Urothelium cell line (cell line): ENCODE data around the gene CRYBA1.
A peak's percentile ranks its signal among the peaks of the same experiment; 100 is the strongest.

Experiments
- DNase-seq: peaks from one replicate; pipeline ENCODE4 v3.0.0; 2011; ENCODE audit warnings: low spot score, mixed read lengths
- FAIRE-seq: peaks from 2 replicates; lab custom pipeline; 2011; peaks lifted over from hg19 to GRCh38; lab: Jason Lieb, UNC

CRYBA1 gene

DNA sequence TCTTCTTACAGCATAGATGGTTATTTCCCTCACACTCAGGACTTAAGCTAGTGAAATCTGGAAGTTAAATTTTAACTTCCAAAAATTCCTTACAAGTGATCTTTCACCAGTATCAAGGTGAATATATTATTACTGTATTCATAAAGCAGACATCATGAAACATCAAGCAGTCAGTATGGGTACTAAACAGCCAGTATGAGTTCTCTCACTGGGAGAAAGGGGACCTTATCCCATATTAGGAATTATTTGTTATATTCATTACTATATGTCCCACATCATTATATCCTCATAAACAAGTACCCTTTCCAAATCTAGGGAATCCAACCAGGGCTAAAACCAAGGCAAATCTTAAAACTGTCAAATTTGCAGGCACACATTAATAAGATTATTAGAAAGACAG is 32.0 kb downstream of the CRYBA1 start:
- no peak for FAIRE-seq
- no peak for DNase-seq

DNA sequence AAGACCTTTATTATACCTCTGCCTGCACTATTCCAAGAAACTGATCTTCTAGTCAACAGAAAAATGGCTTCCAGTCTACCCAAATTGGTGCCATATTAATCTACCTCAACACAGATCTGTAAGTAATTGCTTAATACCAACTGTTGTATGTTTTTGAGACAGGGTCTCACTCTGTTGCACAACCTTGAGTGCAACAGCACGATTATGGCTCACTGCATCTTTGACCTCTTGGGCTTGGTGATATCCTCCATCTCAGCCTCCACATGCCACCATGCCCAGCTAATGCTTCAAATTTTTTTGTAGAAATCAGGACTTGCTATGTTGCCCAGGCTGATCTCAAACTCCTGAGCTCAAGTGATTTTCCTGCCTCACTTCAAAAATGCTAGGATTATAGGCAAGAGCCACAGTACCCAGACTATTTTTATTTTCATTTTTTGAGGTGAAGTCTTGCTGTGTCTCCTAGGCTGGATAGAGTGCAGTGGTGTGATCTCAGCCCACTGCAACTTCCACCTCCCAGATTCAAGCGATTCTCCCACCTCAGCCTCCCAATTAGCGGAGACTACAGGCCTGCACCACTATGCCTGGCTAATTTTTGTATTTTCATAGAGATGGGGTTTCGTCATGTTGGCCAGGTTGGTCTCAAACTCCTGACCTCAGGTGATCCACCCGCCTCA is 32.9 kb downstream of the CRYBA1 start:
- DNase-seq: no peak
- FAIRE-seq: no peak

DNA sequence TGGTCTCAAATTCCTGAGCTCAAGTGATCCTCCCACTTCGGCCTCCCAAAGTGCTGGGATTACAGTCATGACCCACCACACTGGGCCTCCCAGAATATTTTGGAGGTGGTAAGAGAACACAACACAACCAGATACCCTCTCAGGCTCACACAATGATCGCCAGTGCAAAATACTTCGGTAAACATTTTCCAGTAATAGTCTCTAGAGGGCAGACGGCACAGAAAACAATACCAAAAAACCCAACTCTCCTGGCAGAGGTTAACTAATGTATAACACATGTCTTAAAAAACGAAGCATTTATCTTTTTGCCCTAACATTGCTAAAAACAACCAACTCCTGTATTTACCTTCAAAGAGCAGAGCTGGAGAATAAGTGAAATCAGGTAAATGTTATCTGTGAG is 36.8 kb downstream of the CRYBA1 start:
- DNase-seq (no peak), FAIRE-seq (no peak)

DNA sequence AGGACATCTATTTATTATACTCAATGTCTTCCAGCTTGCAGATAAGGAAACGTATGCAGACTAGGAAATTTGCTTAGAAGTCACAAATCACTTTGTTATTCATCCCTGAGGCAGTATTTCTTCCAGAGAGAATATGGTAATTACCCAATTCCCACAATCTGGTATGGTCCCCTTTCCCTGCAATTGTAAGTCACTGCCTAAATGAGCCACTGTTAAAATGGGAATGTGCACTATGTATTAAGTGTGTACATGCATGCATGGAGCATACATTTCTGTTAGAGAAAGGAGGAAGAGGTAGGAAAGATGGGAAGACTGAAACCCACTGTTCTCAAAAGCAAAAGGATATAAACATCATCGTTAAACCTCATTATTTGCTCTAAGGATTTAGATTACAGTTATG is 37.3 kb downstream of the CRYBA1 start:
- no peak for DNase-seq
- FAIRE-seq: no peak

DNA sequence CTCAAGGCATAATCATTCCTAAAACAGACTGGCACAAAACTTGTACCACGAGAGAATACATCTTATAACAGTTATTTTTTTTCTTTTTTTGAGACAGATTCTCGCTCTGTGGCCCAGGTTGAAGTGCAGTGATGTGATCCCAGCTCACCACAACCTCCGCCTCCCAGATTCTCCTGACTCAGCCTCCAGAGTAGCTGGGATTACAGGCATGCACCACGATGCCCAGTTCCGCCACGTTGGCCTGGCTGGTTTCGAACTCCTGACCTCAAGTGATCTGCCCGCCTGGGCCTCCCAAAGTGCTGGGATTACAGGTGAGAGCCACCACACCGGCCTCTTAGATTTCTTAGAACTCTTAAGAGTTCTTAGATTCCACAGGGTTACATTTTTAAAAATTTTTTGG is 43.2 kb downstream of the CRYBA1 start:
- FAIRE-seq: no peak
- DNase-seq: no peak

DNA sequence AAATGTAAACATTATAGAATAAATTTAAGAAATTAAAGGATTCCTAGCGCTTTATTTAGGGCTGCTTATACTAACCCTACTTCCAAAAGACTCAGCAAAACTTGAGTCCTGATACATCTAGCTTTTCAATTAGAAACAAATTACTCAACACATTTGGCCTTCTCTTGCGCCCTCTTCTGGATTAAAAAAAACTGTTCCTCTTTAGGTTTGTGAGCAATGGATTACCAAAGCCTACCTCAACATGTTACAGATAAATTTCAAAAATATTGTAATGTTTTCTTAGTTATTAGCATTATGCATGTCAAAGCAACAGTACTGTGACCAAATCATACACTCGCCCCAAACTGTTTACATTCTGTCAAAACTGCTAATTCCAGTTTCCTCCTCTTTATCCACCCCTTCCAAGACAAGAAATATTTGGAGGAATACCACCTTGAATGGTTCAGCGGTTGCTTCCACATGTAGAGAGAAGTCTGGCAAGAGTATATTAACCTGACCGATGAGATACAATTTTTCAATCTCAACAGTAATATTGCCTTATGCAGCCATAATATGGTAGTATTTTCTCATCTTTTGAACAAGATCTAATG is 44.6 kb downstream of the CRYBA1 start:
- DNase-seq: peak; percentile 44
- FAIRE-seq: no peak

DNA sequence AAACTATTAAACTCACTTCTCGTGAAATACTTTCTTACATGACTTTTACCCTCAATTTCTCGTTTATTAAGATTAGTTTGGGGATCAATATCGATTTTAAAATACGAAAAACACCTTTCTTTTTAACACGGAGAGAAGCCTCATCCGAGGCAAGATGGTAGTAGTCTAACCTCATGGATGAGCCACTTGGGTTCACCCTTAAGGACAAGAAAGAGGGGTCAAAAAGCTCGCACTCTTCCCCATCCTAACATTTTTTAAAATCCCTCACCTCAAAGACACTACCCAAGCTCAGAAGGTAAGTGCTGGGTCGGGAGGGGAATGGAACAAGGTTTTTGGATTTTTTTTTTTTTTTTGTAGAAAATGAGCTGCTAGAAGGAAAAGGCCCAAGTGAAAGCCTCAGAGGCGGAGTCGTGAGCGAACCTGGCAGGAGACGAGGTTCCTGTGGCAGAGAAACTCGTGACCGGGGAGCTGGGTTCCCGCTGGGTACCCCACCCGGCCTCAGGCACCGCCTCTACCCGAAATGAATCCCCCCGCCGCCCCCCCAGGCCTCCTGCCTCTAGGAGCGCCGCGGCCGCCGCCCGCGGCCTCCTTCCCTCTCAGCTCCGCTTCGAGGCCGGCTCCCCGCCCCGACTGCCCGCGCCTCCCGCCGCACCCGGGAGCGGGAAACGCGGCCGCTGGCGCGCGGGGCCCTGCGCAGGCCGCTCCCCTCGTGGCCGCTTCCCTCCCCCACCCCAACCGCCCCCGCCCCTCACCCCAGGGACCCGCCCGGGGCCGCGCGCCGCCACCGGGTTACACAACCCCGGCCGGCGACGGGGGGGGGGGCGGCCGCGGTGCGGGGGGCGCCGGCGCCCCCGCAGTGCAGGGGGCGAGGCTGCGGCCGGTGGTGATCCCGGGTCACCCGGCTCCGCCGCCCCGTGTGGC is 45.7 kb downstream of the CRYBA1 start:
- FAIRE-seq (no peak), DNase-seq (peak; percentile 37)

DNA sequence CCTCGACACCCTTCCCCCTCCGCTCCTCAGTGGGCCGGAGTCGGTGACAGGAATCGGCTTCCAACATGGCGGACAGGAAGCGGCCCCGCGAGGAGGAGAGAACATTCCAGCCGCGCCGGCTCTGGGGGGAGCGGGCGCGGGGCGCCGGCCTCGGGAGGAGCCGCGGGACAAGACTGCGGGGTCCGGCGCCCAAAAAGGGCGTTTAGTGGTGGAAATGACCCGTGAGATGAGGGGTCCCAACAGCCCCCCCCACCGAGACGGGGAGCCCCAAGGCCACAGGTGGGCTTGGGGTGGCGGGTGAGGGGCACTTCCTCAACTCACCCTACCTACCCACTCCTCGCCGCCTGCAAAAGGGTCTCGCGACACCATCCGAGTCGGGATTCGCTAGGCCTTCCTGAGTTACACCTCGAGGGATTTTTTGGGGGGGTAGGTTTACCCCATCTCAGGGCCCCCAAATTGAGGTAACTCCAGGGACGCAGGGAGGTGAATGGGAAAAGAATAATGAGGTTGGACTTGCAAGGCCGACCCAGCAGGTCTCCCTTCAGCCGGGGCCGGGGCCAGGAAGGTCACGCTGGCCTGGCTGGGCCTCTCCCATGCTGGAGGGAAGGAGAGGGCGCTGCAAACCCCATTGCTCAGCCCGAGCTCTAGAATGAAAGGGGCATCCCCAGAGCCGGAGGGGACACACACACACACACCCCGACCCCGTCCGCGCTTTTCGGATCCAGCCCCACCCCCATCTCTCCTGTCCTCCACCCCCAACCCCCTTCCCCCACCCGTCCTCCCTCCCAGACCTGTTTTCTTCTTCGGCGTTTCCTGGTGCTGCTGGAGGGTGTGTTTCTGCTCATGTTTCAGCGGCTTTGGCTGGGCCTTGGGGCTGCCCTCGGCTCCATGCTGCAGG is 46.6 kb downstream of the CRYBA1 start:
- FAIRE-seq: no peak

DNA sequence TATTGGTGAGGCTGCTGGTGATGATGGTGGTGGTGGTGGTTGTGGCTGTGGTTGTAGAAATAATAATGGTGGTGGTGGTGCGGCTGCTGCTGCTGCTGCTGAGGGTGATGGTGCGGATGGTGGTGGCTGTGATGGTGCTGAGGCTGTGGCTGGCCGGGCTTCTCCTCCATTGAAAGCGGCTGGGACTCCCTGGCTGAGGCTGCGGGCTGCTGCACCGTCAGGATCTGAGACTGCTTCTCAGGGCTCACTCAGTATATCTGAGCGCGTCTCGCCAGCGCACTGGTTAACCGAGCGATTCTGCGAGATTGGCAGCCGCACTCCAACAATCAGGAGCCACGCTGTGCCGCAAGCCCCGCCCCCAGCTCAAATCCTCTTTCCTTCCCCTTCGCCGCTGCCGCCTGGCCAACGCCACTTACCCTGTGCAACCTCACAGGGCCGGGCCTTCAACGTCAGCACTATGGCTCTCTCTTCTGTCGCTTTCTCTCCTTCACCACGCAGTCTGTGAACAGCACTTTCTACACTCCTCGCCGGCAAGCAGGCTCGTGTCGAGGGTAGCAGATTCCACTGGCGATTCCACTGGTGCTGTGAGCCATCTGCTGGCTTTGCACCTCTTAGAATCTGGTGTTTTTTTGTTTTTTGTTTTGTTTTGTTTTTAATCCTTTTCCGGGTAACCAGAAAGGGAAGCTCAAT is 47.4 kb downstream of the CRYBA1 start, which contains the start of gene NUFIP2:
NUFIP2 (minus strand) TSS at position 259 of the 690 bp plus-strand sequence; CDS start at position 170, 89 bp downstream.
- peak; percentile 98 for DNase-seq
- FAIRE-seq: peak; percentile 82

More for the DNA sequence above, 46.6 kb downstream of the CRYBA1 start:
- DNase-seq: peak; percentile 63

DNA sequence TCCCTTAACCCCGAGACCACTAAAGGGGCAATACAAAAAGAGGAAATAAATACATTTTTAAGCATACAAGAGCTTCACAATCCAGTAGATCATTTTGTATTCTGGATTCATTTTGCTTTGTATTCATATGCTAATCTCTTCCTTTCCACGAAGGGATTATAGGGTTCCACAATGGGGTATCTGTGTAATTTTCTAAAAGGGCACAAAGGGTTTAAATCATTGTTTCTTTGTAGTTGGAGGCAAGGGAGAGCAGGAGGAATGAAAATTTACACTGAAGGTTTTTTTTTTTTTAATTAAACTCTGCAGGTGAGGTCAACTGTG is 47.9 kb downstream of the CRYBA1 start:
- FAIRE-seq (no peak), DNase-seq (no peak)

DNA sequence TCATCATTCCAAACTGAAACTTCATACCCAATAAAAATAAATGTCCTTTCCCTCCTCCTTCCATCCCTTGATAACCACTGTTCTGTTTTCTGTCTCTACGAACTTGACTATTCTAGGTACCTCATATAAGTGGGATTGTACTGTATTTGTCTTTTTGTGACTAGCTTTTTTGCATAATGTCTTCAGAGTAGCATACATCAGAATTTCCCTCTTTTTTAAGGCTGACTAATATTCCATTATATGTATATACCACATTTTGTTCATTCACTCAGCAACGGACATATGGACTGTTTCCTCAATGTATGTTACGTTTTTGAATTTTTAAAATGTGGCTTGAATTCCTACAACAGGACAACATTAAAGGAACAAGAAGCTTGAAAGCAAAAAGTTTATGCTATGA is 48.8 kb downstream of the CRYBA1 start:
- DNase-seq: no peak
- no peak for FAIRE-seq

DNA sequence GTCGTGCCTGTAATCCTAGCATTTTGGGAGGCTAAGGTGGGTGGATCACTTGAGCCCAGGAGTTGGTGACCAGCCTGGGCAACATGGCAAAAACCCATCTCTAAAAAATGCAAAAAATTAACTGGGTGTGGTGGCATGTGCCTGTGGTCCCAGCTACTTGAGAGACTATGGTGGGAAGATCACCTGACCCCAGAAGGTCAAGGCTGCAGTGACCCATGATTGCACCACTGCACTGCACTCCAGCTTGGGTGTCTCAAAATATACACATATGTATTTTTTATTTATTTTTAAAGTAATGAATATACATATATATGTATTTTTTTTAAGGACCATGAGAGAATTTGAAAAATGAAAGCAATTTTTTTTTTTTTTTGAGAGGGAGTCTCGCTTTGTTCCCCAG is 52.4 kb downstream of the CRYBA1 start:
- FAIRE-seq (no peak), DNase-seq (no peak)

DNA sequence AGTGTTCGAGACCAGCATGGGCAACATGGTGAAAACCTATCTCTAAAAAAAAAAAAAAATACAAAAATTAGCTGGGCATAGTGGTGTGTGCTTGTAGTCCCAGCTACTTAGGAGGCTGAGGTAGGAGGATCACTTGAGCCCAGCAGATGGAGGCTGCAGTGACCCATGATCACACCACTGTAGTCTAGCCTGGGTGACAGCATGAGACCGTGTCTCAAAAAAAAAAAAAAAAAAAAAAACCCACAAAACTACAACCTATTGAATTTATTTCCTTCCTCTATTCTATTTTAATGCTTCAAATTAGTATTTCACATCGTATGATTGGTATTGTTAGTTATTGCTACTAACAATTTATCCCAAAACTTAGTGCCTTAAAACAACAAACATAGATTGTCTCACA is 56.7 kb downstream of the CRYBA1 start:
- DNase-seq (no peak), FAIRE-seq (no peak)
